ENCODE results near the gene ATF6.
A peak's percentile ranks its signal among the peaks of the same experiment; 100 is the strongest.

ATF6 gene

DNA sequence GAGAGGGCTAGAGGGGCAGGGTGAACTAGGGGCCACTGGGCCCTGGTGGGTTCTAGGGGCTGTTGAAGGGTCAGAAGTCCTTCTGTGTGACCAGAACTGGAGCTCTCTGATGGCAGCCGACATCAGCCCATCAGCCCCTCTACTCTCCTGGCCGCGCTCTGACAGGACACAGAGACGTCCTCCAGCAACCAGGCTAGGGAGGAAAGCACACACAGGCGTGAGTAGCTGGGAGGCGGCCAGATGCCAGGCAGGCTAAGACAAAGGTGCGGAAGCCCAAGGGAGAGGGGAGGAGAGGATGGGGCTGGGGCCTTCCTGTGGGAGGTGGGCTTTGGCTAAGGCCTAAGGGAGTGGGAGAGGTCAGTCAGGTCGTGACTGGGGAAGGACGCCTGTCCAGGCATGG lies 206.7 kb downstream of the ATF6 start:
- H3K4me3 ChIP-seq (ENCODE audit: low read length): no peak overlapping the region
- DNase-seq (ENCODE audit: low read depth): no peak
- TF ChIP-seq, protein P1, sequence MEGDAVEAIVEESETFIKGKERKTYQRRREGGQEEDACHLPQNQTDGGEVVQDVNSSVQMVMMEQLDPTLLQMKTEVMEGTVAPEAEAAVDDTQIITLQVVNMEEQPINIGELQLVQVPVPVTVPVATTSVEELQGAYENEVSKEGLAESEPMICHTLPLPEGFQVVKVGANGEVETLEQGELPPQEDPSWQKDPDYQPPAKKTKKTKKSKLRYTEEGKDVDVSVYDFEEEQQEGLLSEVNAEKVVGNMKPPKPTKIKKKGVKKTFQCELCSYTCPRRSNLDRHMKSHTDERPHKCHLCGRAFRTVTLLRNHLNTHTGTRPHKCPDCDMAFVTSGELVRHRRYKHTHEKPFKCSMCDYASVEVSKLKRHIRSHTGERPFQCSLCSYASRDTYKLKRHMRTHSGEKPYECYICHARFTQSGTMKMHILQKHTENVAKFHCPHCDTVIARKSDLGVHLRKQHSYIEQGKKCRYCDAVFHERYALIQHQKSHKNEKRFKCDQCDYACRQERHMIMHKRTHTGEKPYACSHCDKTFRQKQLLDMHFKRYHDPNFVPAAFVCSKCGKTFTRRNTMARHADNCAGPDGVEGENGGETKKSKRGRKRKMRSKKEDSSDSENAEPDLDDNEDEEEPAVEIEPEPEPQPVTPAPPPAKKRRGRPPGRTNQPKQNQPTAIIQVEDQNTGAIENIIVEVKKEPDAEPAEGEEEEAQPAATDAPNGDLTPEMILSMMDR (conservative IDR thresholded peaks at IDR 0.05; ENCODE audit: low read length): no peak

DNA sequence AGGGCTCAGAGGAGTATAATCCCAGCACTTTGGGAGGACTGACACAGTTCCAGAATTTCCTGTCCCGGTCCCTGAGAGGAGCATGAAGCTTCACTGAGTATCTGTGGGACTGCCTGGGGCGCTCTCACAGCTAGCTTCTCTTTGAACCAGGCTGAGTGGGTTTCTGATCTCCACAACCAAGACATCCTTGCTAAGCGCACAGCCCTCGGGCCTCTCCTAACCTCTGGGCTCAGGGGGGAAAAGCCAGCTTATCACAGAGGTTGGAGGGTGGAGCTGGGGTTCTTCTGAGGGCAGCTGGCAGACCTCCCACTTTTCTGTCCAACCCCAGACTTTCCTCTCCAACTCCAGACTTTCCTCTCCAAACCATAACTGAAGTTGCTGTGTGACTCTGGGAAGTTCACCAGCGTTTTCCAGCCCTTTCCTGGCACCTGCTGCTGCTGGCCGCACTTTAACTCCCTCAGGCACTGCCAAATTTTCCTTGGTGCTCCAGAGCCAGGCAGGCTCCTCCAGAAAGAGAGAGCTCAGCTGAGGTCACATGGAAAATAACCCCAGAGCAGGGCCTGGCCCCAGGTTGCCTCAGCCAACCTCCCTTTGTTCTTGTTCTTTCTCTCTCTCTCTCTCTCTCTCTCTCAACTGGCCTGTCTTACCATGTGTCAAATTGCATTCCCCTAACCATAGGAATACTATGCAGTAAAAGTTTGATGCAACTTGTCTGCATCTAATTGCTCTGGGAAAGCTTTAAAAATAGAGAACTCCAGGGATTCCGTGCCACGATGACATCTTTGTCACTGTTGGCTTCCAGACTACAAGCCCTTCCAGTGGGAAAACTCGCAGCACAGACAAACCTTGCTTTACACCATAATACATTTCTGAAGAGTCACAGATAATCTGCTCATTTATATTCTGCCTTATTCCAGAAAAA lies 208.1 kb downstream of the ATF6 start:
- H3K4me3 ChIP-seq (ENCODE audit: low read length): no peak overlapping the region
- TF ChIP-seq, protein P1 (conservative IDR thresholded peaks at IDR 0.05; ENCODE audit: low read length): no peak
- DNase-seq (ENCODE audit: low read depth): peak; percentile 50

GRCh38 chr1:161978011-161978790 lies 212.1 kb downstream of the ATF6 start:
- no peak overlapping the region for H3K4me3 ChIP-seq (ENCODE audit: low read length)
- no peak for DNase-seq (ENCODE audit: low read depth)
- TF ChIP-seq, protein P1 (conservative IDR thresholded peaks at IDR 0.05; ENCODE audit: low read length): no peak

GRCh38 chr1:161981126-161981525 lies 215.0 kb downstream of the ATF6 start:
- no peak for DNase-seq (ENCODE audit: low read depth)
- H3K4me3 ChIP-seq (ENCODE audit: low read length): no peak overlapping the region
- TF ChIP-seq, protein P1 (conservative IDR thresholded peaks at IDR 0.05; ENCODE audit: low read length): no peak

- TF ChIP-seq, protein P1 (conservative IDR thresholded peaks at IDR 0.05; ENCODE audit: low read length): no peak
- no peak for DNase-seq (ENCODE audit: low read depth)
- H3K4me3 ChIP-seq (ENCODE audit: low read length): no peak overlapping the region
Measured at GRCh38 chr1:161981735-161982506, 215.8 kb downstream of the ATF6 start.

- no peak overlapping the region for H3K4me3 ChIP-seq (ENCODE audit: low read length)
- TF ChIP-seq, protein P1 (conservative IDR thresholded peaks at IDR 0.05; ENCODE audit: low read length): no peak
- DNase-seq (ENCODE audit: low read depth): no peak
Measured at GRCh38 chr1:161982507-161982895, 216.4 kb downstream of the ATF6 start.
